ENCODE data around the gene EBI3.
"Not testable (repeated sequence)": the region's sequence is repeated elsewhere in the genome, so short reads cannot be mapped to it uniquely, and the experiment has no call there.

The EBI3 gene

GRCh38 chr19:4215807-4216206 lies 13.5 kb upstream of the EBI3 start:
- no peaks in the 10 kb centered on the region for H3K36me3 Mint-ChIP-seq
- DNase-seq (no peak), ATAC-seq (replicated peaks) (no peak)
- H3K27ac Mint-ChIP-seq: no peak overlapping the region
- H3K27me3 Mint-ChIP-seq: peaks cover 6 to 14% of the 10 kb centered on the region in 2 donors
- peaks cover 0 to 5% of the 10 kb centered on the region in 2 donors for H3K9me3 Mint-ChIP-seq
- H3K4me3 Mint-ChIP-seq: no peak overlapping the region
- H3K4me1 Mint-ChIP-seq: peaks cover 5% of the 10 kb centered on the region in 2 donors

- ATAC-seq (replicated peaks): no peak
- peaks cover 3 to 11% of the 10 kb centered on the region in 2 donors for H3K27me3 Mint-ChIP-seq
- H3K9me3 Mint-ChIP-seq: peaks cover 0 to 5% of the 10 kb centered on the region in 2 donors
- peaks cover 5 to 6% of the 10 kb centered on the region in 2 donors for H3K4me1 Mint-ChIP-seq
- no peak for DNase-seq
- H3K27ac Mint-ChIP-seq: no peak overlapping the region
- H3K4me3 Mint-ChIP-seq: no peak overlapping the region
- H3K36me3 Mint-ChIP-seq: no peaks in the 10 kb centered on the region
These were observed 12.5 kb upstream of the EBI3 start for GRCh38 chr19:4216846-4217245.

GRCh38 chr19:4217429-4218264 lies 11.7 kb upstream of the EBI3 start:
- Mint-ChIP-seq H3K4me3 (no peak overlapping the region), H3K9me3 (peaks cover 0 to 5% of the 10 kb centered on the region in 2 donors), H3K27me3 (peaks cover 0 to 6% of the 10 kb centered on the region in 2 donors), H3K4me1 (peaks cover 5 to 7% of the 10 kb centered on the region in 2 donors), H3K27ac (no peak overlapping the region), H3K36me3 (no peaks in the 10 kb centered on the region)
- DNase-seq: no peak
- ATAC-seq (replicated peaks): no peak

GRCh38 chr19:4218523-4218922 lies 10.8 kb upstream of the EBI3 start:
- not testable (repeated sequence) for ATAC-seq (replicated peaks); H3K36me3 Mint-ChIP-seq; H3K4me3 Mint-ChIP-seq

GRCh38 chr19:4220188-4220587 lies 9.1 kb upstream of the EBI3 start:
- Mint-ChIP-seq H3K27ac (peak overlapping the region; percentile 31), H3K27me3 (no peaks in the 10 kb centered on the region), H3K4me1 (peaks cover 0 to 6% of the 10 kb centered on the region in 2 donors), H3K9me3 (peaks cover 0 to 5% of the 10 kb centered on the region in 2 donors), H3K4me3 (no peak overlapping the region), H3K36me3 (no peaks in the 10 kb centered on the region)
- no peak for DNase-seq
- no peak for ATAC-seq (replicated peaks)

More at GRCh38 chr19:4218523-4218922, 10.8 kb upstream of the EBI3 start:
- H3K9me3 Mint-ChIP-seq, H3K27ac Mint-ChIP-seq, H3K27me3 Mint-ChIP-seq, H3K4me1 Mint-ChIP-seq, DNase-seq: not testable (repeated sequence)

- DNase-seq: no peak
These were observed 4.9 kb upstream of the EBI3 start for GRCh38 chr19:4224470-4224869.

GRCh38 chr19:4225885-4226284 lies 3.4 kb upstream of the EBI3 start:
- no peak overlapping the region for H3K27ac Mint-ChIP-seq
- H3K4me3 Mint-ChIP-seq: peak overlapping the region in 1 of 2 donors; percentile 28
- peaks cover 0 to 2% of the 10 kb centered on the region in 2 donors for H3K9me3 Mint-ChIP-seq
- H3K36me3 Mint-ChIP-seq: peaks cover 0 to 1% of the 10 kb centered on the region in 2 donors
- no peak for ATAC-seq (replicated peaks)
- peaks cover 9 to 11% of the 10 kb centered on the region in 2 donors for H3K4me1 Mint-ChIP-seq
- no peaks in the 10 kb centered on the region for H3K27me3 Mint-ChIP-seq
- DNase-seq: no peak

More at GRCh38 chr19:4224470-4224869, 4.9 kb upstream of the EBI3 start:
- Mint-ChIP-seq H3K4me1 (peaks cover 9% of the 10 kb centered on the region in 2 donors), H3K4me3 (no peak overlapping the region), H3K27ac (no peak overlapping the region), H3K9me3 (peaks cover 0 to 2% of the 10 kb centered on the region in 2 donors), H3K27me3 (no peaks in the 10 kb centered on the region), H3K36me3 (peaks cover 0 to 1% of the 10 kb centered on the region in 2 donors)
- no peak for ATAC-seq (replicated peaks)

- Mint-ChIP-seq H3K4me1 (peaks cover 9% of the 10 kb centered on the region in 2 donors), H3K9me3 (peaks cover 0 to 2% of the 10 kb centered on the region in 2 donors), H3K36me3 (peaks cover 4 to 8% of the 10 kb centered on the region in 2 donors), H3K27me3 (no peaks in the 10 kb centered on the region), H3K4me3 (no peak overlapping the region), H3K27ac (no peak overlapping the region)
- ATAC-seq (replicated peaks): no peak
- DNase-seq: no peak
These were observed 1.6 kb upstream of the EBI3 start for GRCh38 chr19:4227771-4228170.

GRCh38 chr19:4228765-4229178 lies 551 bp upstream of the EBI3 start:
- Mint-ChIP-seq H3K36me3 (peaks cover 14 to 17% of the 10 kb centered on the region in 2 donors), H3K27me3 (no peaks in the 10 kb centered on the region), H3K4me1 (peaks cover 15 to 19% of the 10 kb centered on the region in 2 donors), H3K9me3 (peaks cover 0 to 3% of the 10 kb centered on the region in 2 donors), H3K4me3 (no peak overlapping the region), H3K27ac (no peak overlapping the region)
- ATAC-seq (replicated peaks) (no peak), DNase-seq (no peak)

- not testable (repeated sequence) for H3K4me3 Mint-ChIP-seq; H3K9me3 Mint-ChIP-seq; ATAC-seq (replicated peaks); DNase-seq; H3K27me3 Mint-ChIP-seq
- Mint-ChIP-seq H3K27ac (peak overlapping the region; percentile 48), H3K36me3 (peaks cover 17 to 23% of the 10 kb centered on the region in 2 donors), H3K4me1 (peaks cover 17 to 19% of the 10 kb centered on the region in 2 donors)
These were observed 914 bp downstream of the EBI3 start for GRCh38 chr19:4230237-4230636.

GRCh38 chr19:4231521-4231920 lies 2.2 kb downstream of the EBI3 start:
- H3K27ac Mint-ChIP-seq; ATAC-seq (replicated peaks); DNase-seq; H3K27me3 Mint-ChIP-seq; H3K9me3 Mint-ChIP-seq: not testable (repeated sequence)
- Mint-ChIP-seq H3K4me1 (peaks cover 12 to 14% of the 10 kb centered on the region in 2 donors), H3K4me3 (peak overlapping the region in 1 of 2 donors; percentile 15), H3K36me3 (peaks cover 17 to 26% of the 10 kb centered on the region in 2 donors)

GRCh38 chr19:4232139-4232538 lies 2.8 kb downstream of the EBI3 start:
- H3K9me3 Mint-ChIP-seq; DNase-seq; ATAC-seq (replicated peaks); H3K4me3 Mint-ChIP-seq; H3K27ac Mint-ChIP-seq; H3K27me3 Mint-ChIP-seq: not testable (repeated sequence)
- Mint-ChIP-seq H3K36me3 (peaks cover 23 to 32% of the 10 kb centered on the region in 2 donors), H3K4me1 (peaks cover 10 to 16% of the 10 kb centered on the region in 2 donors)

- DNase-seq: no peak
- Mint-ChIP-seq H3K27ac (no peak overlapping the region), H3K4me3 (peak overlapping the region in 1 of 2 donors; percentile 11), H3K9me3 (peaks cover 0 to 1% of the 10 kb centered on the region in 2 donors), H3K36me3 (peaks cover 26 to 35% of the 10 kb centered on the region in 2 donors), H3K4me1 (peaks cover 10 to 16% of the 10 kb centered on the region in 2 donors), H3K27me3 (no peaks in the 10 kb centered on the region)
- no peak for ATAC-seq (replicated peaks)
These were observed 3.4 kb downstream of the EBI3 start for GRCh38 chr19:4232614-4233281.

- peak; percentile 57 for DNase-seq
- peak overlapping the region; percentile 55 to 79 for H3K4me3 Mint-ChIP-seq
- H3K27ac Mint-ChIP-seq: peak overlapping the region; percentile 79
- peaks cover 10 to 16% of the 10 kb centered on the region in 2 donors for H3K4me1 Mint-ChIP-seq
- H3K9me3 Mint-ChIP-seq: peaks cover 0 to 1% of the 10 kb centered on the region in 2 donors
- no peaks in the 10 kb centered on the region for H3K27me3 Mint-ChIP-seq
- peaks cover 32 to 41% of the 10 kb centered on the region in 2 donors for H3K36me3 Mint-ChIP-seq
- ATAC-seq (replicated peaks): no peak
These were observed 4.0 kb downstream of the EBI3 start for GRCh38 chr19:4233282-4233853.

Data from stimulated activated naive B cell treated with anti-CD40 and anti-IgM and Interleukin-4, amounts not matched to agents 10 μg/mL and 1 μg/mL and 100 μg/mL, for 72 hours (primary cell).